ENCODE data around the gene ACVRL1. TPM values are rescaled to one million over a fixed set of nuclear protein-coding genes. Genes with fewer than 3 reads are reported as not detected.

The ACVRL1 gene
- total RNA-seq, 1 experiment from 2014 or later: not detected

GRCh38 chr12:51862947-51863346, 44.4 kb upstream of the ACVRL1 start:
- no peaks in the 10 kb centered on the region for H3K79me2 ChIP-seq (ENCODE audit: insufficient read depth, low read length)
- H2BK5ac ChIP-seq (ENCODE audit: insufficient read length, low read length): no peak overlapping the region
- no peak overlapping the region for H3K18ac ChIP-seq (ENCODE audit: insufficient read length, low read depth, low read length)
- H4K91ac ChIP-seq (ENCODE audit: insufficient read length, low read depth, low read length): no peak overlapping the region
- Mint-ChIP-seq H3K9me3 (peaks cover 0 to 2% of the 10 kb centered on the region in 2 experiments; a peak in 2 of 5 replicates), H3K27me3 (ENCODE audit: low read depth) (peaks cover 49% of the 10 kb centered on the region), H3K36me3 (ENCODE audit: insufficient read depth in 1 of 3, low read depth in 3 of 3) (no peaks in the 10 kb centered on the region), H3K4me1 (peaks cover 54 to 60% of the 10 kb centered on the region in 2 experiments), H3K27ac (peak overlapping the region; percentile 16 to 95 (median 92); a peak in 5 of 7 replicates), H3K4me3 (peak overlapping the region; percentile 58 to 79)
- H2BK12ac ChIP-seq (ENCODE audit: insufficient read length, low read depth, low read length): no peak overlapping the region
- no peaks in the 10 kb centered on the region for H4K20me1 ChIP-seq (ENCODE audit: control insufficient read depth, insufficient read depth, insufficient read length)
- H3K4me2 ChIP-seq (ENCODE audit: insufficient read depth, insufficient read length, low read length): peak overlapping the region; percentile 69
- TF ChIP-seq CTCF (conservative IDR thresholded peaks at IDR 0.05): no peak
- no peak overlapping the region for H3K56ac ChIP-seq (ENCODE audit: insufficient read length, low read depth, low read length)
- peaks cover 6% of the 10 kb centered on the region; the same call in 1 of the 2 replicates for H3K27me3 ChIP-seq (ENCODE audit: insufficient read depth, low read length)
- H2BK120ac ChIP-seq (ENCODE audit: low read depth, low read length, poor library complexity, severe bottlenecking): no peak overlapping the region
- H4K8ac ChIP-seq (replicated peaks; ENCODE audit: insufficient read length, low read depth, low read length): no peak overlapping the region
- peak; percentile 59 for DNase-seq
- H2AK5ac ChIP-seq (ENCODE audit: insufficient read length, low read length): no peak overlapping the region
- WGBS (ENCODE audit: extremely low coverage, insufficient read length, low lambda C conversion rate): no CpG with 5 or more reads among the region's 4 CpGs
- H2BK20ac ChIP-seq (ENCODE audit: low read depth, low read length, poor library complexity, severe bottlenecking): no peak overlapping the region
- no peak overlapping the region for H3K9ac ChIP-seq (ENCODE audit: extremely low read depth, insufficient read length, low read length)
- H3K4me1 ChIP-seq (ENCODE audit: insufficient read depth, low read length): peaks cover 10% of the 10 kb centered on the region; the same call in 1 of the 2 replicates
- H4K5ac ChIP-seq (ENCODE audit: insufficient read length, low read depth, low read length): no peak overlapping the region
- H3K23me2 ChIP-seq (ENCODE audit: insufficient read length, low read depth, low read length, poor library complexity, severe bottlenecking): peaks cover 13% of the 10 kb centered on the region
- no peak overlapping the region for H2BK15ac ChIP-seq (ENCODE audit: low read depth, low read length)
- H3K4ac ChIP-seq (ENCODE audit: low read depth, low read length): no peak overlapping the region
- no peak overlapping the region for H3T11ph ChIP-seq (ENCODE audit: low read length)
- no peak overlapping the region for H2AFZ ChIP-seq (ENCODE audit: low read length)
- H3K23ac ChIP-seq (ENCODE audit: insufficient read length, low read depth, low read length): no peak overlapping the region
- H3K27ac ChIP-seq (ENCODE audit: insufficient read length, low read depth, low read length): no peak overlapping the region
- H3K9me3 ChIP-seq (ENCODE audit: control insufficient read depth, low read depth, low read length): no peaks in the 10 kb centered on the region
- H3K79me1 ChIP-seq (ENCODE audit: insufficient read depth, low read depth, low read length, poor library complexity, severe bottlenecking): no peaks in the 10 kb centered on the region
- peak overlapping the region; percentile 44; the same call in 1 of the 2 replicates for H3K14ac ChIP-seq (ENCODE audit: insufficient read depth, low read length)
